Mesothelial cell of epicardium (in vitro differentiated cells): ENCODE results near the gene INO80E. TPM values are rescaled to one million over a fixed set of nuclear protein-coding genes. Genes with fewer than 3 reads are reported as not detected.
"Not testable (repeated sequence)": the region's sequence is repeated elsewhere in the genome, so short reads cannot be mapped to it uniquely, and the experiment has no call there.

Source experiments
- DNase-seq, 2 experiments: peaks; one replicate each; pipeline ENCODE4 v3.0.0; 2021; ENCODE audit warnings: low spot score in 2 of 2; ENCODE audit not compliant: unreplicated experiment in 2 of 2
- H3K27ac Mint-ChIP-seq: 2 replicates; pipeline ENCODE4 v1.8.0; 2021; ENCODE audit warnings: mixed read lengths
- H3K27me3 Mint-ChIP-seq: 2 replicates; pipeline ENCODE4 v1.8.0; 2021; ENCODE audit warnings: low read depth, mixed read lengths
- H3K36me3 Mint-ChIP-seq: 2 replicates; pipeline ENCODE4 v1.8.0; 2021; ENCODE audit warnings: mixed read lengths
- H3K4me1 Mint-ChIP-seq: 2 replicates; pipeline ENCODE4 v1.8.0; 2021; ENCODE audit warnings: mixed read lengths
- H3K4me3 Mint-ChIP-seq: 2 replicates; pipeline ENCODE4 v1.8.0; 2021; ENCODE audit warnings: mild to moderate bottlenecking, moderate library complexity, mixed read lengths
- H3K9me3 Mint-ChIP-seq: 2 replicates; pipeline ENCODE4 v1.8.0; 2021; ENCODE audit warnings: mixed read lengths
- total RNA-seq: library from RNA; stranded (reverse); gene quantifications from 3 replicates; pipeline ENCODE4 v1.2.1, GENCODE V29; 2021
- TF ChIP-seq, protein P1 (sequence below): fragments of 200-600 bp; sonication (generic); IDR thresholded peaks from one replicate; pipeline ENCODE4 v1.5.0; 2021; ENCODE audit warnings: antibody characterized with exemption; ENCODE audit not compliant: unreplicated experiment

The INO80E gene
- total RNA-seq, 1 donor from 2014 or later: 62.9 TPM

DNA sequence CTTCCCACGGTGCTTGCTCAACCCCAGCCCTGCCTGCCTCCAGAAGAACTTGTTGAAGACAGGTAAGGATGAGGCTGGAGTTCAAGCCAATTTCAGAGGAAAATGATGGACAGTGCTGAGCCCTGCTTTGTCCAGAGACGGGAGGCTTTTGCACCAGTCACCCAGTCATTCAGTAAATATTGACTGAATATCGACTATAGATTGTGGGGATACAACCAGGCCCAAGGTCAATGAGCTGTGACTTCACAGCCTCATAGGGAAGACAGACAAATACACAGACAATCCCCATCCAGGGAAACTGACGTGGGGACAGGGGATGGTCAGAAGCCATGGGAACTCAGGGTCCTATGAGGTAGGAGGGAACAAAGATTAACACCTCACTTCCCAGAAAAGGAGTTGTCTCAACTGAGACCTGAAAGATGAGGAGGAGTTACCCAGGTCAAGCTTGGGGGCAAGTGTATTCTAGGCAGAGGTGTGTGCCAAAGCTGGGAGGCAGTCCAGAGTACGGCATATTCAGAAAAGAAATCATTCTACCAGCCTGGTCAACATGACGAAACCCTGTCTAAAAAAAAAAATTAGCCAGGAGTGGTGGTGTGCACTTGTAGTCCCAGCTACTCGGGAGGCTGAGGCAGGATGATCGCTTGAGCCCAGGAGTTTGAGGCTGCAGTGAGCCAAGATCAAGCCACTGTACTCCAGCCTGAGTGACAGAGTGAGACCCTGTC is 20.7 kb downstream of the INO80E start:
- DNase-seq: no peak
- no peaks in the 10 kb centered on the region for H3K36me3 Mint-ChIP-seq

DNA sequence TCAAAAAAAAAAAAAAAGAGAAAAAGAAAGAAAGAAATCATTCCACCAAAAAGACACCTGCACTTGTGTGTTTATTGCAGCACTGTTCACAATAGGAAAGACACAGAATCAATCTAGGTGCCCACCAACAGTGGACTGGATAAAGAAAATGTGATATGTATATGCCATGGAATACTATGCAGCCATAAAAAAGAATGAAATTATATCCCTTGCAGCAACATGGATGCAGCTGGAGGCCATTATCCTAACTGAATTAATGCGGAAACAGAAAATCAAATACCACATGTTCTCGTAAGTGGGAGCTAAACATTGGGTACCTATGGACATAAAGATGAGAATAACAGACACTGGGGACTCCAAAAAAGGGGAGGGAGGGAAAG is 21.2 kb downstream of the INO80E start:
- no peak overlapping the region for H3K4me3 Mint-ChIP-seq
- H3K27ac Mint-ChIP-seq: no peak overlapping the region
- TF ChIP-seq, protein P1, sequence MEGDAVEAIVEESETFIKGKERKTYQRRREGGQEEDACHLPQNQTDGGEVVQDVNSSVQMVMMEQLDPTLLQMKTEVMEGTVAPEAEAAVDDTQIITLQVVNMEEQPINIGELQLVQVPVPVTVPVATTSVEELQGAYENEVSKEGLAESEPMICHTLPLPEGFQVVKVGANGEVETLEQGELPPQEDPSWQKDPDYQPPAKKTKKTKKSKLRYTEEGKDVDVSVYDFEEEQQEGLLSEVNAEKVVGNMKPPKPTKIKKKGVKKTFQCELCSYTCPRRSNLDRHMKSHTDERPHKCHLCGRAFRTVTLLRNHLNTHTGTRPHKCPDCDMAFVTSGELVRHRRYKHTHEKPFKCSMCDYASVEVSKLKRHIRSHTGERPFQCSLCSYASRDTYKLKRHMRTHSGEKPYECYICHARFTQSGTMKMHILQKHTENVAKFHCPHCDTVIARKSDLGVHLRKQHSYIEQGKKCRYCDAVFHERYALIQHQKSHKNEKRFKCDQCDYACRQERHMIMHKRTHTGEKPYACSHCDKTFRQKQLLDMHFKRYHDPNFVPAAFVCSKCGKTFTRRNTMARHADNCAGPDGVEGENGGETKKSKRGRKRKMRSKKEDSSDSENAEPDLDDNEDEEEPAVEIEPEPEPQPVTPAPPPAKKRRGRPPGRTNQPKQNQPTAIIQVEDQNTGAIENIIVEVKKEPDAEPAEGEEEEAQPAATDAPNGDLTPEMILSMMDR: no peak
- H3K4me1 Mint-ChIP-seq: peaks cover 4% of the 10 kb centered on the region
- DNase-seq: no peak
- no peaks in the 10 kb centered on the region for H3K36me3 Mint-ChIP-seq
- H3K27me3 Mint-ChIP-seq: peaks cover 16% of the 10 kb centered on the region
- H3K9me3 Mint-ChIP-seq: no peaks in the 10 kb centered on the region

More for the DNA sequence above, 20.7 kb downstream of the INO80E start:
- H3K27ac Mint-ChIP-seq: no peak overlapping the region
- TF ChIP-seq, protein P1: no peak
- H3K4me1 Mint-ChIP-seq: peaks cover 8% of the 10 kb centered on the region
- H3K4me3 Mint-ChIP-seq: no peak overlapping the region
- no peaks in the 10 kb centered on the region for H3K9me3 Mint-ChIP-seq
- H3K27me3 Mint-ChIP-seq: peaks cover 21% of the 10 kb centered on the region

DNA sequence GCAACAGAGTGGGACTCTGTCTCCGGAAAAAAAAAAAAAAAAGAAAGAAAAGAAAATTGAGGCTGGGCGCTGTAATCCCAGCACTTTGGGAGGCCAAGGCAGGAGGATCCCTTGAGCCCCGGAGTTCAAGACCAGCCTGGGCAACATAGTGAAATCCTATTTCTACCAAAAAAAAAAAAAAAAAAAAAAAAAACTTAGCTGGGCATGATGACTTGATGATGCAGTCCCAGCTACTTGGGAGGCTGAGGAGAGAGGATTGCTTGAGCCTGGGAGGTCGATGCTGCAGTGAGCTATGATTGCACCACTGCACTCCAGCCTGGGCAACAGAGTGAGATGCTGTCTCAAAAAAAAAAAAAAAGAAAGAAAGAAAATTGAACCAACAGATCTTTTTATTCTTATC is 21.9 kb downstream of the INO80E start:
- H3K9me3 Mint-ChIP-seq, H3K4me3 Mint-ChIP-seq, H3K4me1 Mint-ChIP-seq, H3K36me3 Mint-ChIP-seq, H3K27ac Mint-ChIP-seq, DNase-seq: not testable (repeated sequence)
- H3K27me3 Mint-ChIP-seq: peaks cover 12% of the 10 kb centered on the region

DNA sequence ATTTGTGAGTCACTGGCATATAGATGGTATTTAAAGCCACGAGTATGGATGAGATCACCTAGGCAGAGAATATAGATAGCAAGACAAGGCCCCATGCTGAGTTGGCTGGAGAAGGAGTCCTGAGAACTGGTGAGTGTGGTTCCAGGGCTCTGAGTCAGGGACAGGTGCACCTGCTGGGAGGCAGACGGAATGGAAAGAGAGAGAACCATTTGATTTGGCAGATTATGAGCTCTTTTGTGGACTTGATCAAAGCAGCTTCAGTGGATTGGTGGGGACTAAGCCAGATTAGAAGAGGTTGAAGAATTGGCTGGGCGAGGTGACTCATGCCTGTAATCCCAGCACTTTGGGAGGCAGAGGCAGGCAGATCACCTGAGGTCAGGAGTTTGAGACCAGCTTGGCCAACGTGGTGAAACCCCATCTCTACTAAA is 22.7 kb downstream of the INO80E start:
- Mint-ChIP-seq H3K27me3 (peaks cover 12% of the 10 kb centered on the region), H3K9me3 (no peaks in the 10 kb centered on the region), H3K4me1 (peaks cover 4% of the 10 kb centered on the region), H3K27ac (no peak overlapping the region), H3K36me3 (no peaks in the 10 kb centered on the region), H3K4me3 (no peak overlapping the region)
- TF ChIP-seq, protein P1: no peak
- no peak for DNase-seq

DNA sequence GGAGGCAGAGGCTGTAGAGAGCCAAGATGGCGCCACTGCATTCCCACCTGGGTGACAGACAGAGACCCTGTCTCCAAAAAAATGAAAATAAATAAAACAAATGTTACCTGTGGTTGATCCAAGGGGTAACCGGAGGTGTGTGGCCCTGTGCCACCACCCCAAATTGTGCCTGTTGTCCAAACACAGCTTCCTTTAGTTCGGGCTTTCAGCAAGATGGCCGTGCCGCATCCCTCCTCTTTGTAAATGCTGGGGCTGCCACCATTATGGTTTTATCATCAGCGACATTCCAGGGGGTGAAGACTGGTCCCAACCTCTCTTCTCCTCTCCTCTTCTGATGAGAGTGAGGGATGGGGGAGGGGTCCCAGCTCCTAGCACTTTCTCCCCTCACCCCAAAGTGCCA is 26.8 kb downstream of the INO80E start, which contains the start of gene C16orf92:
Gene C16orf92 (plus strand): TSS at position 312 of the 400 bp plus-strand sequence. CDS start 143 bp downstream, outside the sequence.
- Mint-ChIP-seq H3K4me1 (peaks cover 4% of the 10 kb centered on the region), H3K36me3 (no peaks in the 10 kb centered on the region), H3K9me3 (no peaks in the 10 kb centered on the region), H3K27ac (no peak within 1 kb of the TSS), H3K27me3 (peaks cover 35% of the 10 kb centered on the region), H3K4me3 (no peak within 1 kb of the TSS)
- DNase-seq: no peak
- TF ChIP-seq, protein P1: no peak

DNA sequence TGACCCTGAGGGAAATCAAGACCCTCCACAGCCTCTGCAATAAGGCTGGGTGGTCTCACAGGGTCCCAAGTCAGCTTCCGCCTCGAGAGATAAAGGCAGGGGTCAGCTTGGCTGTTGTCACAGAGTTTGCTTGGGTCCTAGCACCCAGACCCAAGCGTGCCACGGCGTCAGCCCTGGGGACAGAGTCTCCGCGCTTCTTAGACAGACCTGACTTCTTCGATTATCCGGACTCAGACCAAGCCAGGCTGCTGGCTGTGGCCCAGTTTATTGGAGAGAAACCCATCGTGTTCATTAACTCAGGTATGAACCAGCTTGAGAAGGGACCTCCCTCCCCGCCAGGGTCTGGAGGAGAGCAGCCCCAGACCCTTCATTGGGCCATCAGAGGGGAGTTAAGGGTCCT is 27.5 kb downstream of the INO80E start:
- TF ChIP-seq, protein P1: no peak
- Mint-ChIP-seq H3K9me3 (no peaks in the 10 kb centered on the region), H3K27ac (no peak overlapping the region), H3K4me3 (no peak overlapping the region), H3K36me3 (no peaks in the 10 kb centered on the region), H3K4me1 (peaks cover 4% of the 10 kb centered on the region), H3K27me3 (peaks cover 41% of the 10 kb centered on the region)
- no peak for DNase-seq
